Gastrocnemius medialis (tissue), 4 donors: ENCODE data around the gene PRSS33.

Source experiments
- CTCF ChIP-seq, 5 experiments: fragments of 450-650 bp in 3 of 5; fragments of 200-600 bp in 2 of 5; sonication (generic) in 2 of 5; IDR thresholded peaks in 4 of 5; conservative IDR thresholded peaks in 1 of 5; 1 replicate in 4 of 5; 2 replicates in 1 of 5; pipeline ENCODE4 v1.5.1; 2016 to 2019; ENCODE audit warnings: antibody characterized with exemption in 5 of 5, mild to moderate bottlenecking in 3 of 5, moderate library complexity in 3 of 5
- POLR2A ChIP-seq, 2 donors: fragments of 450-650 bp; IDR thresholded peaks; one replicate each; pipeline ENCODE4 v1.6.1; 2017; ENCODE audit warnings: antibody characterized with exemption in 2 of 2, mild to moderate bottlenecking in 2 of 2, moderate library complexity in 2 of 2

- TF ChIP-seq CTCF (IDR thresholded peaks at IDR 0.05 in 4 of 5, conservative IDR thresholded peaks at IDR 0.05 in 1 of 5): no peak
- TF ChIP-seq POLR2A (IDR thresholded peaks at IDR 0.05): no peak
Observed at GRCh38 chr16:2767891-2768290, 19.5 kb downstream of the PRSS33 start.
